Measurements from ENCODE around the gene CORO7.

GRCh38 chr16:4442371-4442770, 26.0 kb upstream of the CORO7 start:
- no peak for TF ChIP-seq CTCF (IDR thresholded peaks at IDR 0.05)
- TF ChIP-seq POLR2A (IDR thresholded peaks at IDR 0.05) = no peak

All from ovary (tissue), 3 donors.